ENCODE measurements around the gene LTBP2. TPM values are rescaled to one million over a fixed set of nuclear protein-coding genes. Genes with fewer than 3 reads are reported as not detected.

LTBP2 gene
- total and polyA plus RNA-seq, 2 of the 8 experiments (the other 6 are each of a cell fraction or from before 2014, with no cell fraction given): 0.48 to 0.89 TPM

GRCh38 chr14:74660167-74660566 is 48.1 kb upstream of the LTBP2 start:
- Histone ChIP-seq H3K4me2 (ENCODE audit: insufficient read depth in 1 of 2, low read depth in 2 of 2, low read length in 2 of 2) (no peak overlapping the region), H3K4me1 (replicated peaks in 1 of 4; ENCODE audit: control insufficient read depth in 3 of 4, insufficient read depth in 4 of 4, low read length in 3 of 4) (no peaks in the 10 kb centered on the region), H3K14ac (ENCODE audit: insufficient read length) (no peak overlapping the region), H3K23me2 (ENCODE audit: low read depth, low read length) (no peaks in the 10 kb centered on the region), H2BK15ac (ENCODE audit: low read length) (no peak overlapping the region), H2AK5ac (ENCODE audit: low read depth, low read length) (no peak overlapping the region), H3K9ac (replicated peaks in 1 of 4; ENCODE audit: extremely low read depth in 1 of 4, low read depth in 3 of 4, low read length in 3 of 4) (no peak overlapping the region), H4K91ac (replicated peaks; ENCODE audit: insufficient read length, low read length) (no peak overlapping the region), H3K56ac (replicated peaks; ENCODE audit: insufficient read length, low read depth, low read length) (no peak overlapping the region), H2BK20ac (ENCODE audit: low read length) (no peak overlapping the region), H2BK5ac (ENCODE audit: low read depth, low read length) (no peak overlapping the region), H3K18ac (ENCODE audit: extremely low read depth, low read length) (no peak overlapping the region), H2BK12ac (ENCODE audit: low read depth, low read length) (no peak overlapping the region), H3K9me3 (ENCODE audit: insufficient read depth in 2 of 2, low read depth in 1 of 2, low read length in 1 of 2) (no peaks in the 10 kb centered on the region), H4K5ac (ENCODE audit: insufficient read length, low read depth, low read length) (no peak overlapping the region), H3K27me3 (replicated peaks in 1 of 4; ENCODE audit: control insufficient read depth in 3 of 4, extremely low read depth in 1 of 4, insufficient read depth in 3 of 4, low read length in 3 of 4) (no peaks in the 10 kb centered on the region), H2BK120ac (replicated peaks; ENCODE audit: low read depth, low read length) (no peak overlapping the region), H2AFZ (ENCODE audit: low read length) (no peak overlapping the region), H4K20me1 (replicated peaks in 1 of 2; ENCODE audit: control insufficient read depth in 1 of 2, insufficient read depth in 2 of 2, low read length in 2 of 2) (peaks cover 0 to 3% of the 10 kb centered on the region in 2 experiments), H3K27ac (ENCODE audit: low read depth, low read length) (no peak overlapping the region), H3K4me3 (ENCODE audit: extremely low read depth in 1 of 4, insufficient read depth in 2 of 4, low read depth in 3 of 4, low read length in 4 of 4) (no peak overlapping the region), H3K79me2 (ENCODE audit: control insufficient read depth in 1 of 2, insufficient read depth in 2 of 2, low read length in 2 of 2) (no peaks in the 10 kb centered on the region), H3K79me1 (ENCODE audit: low read depth, low read length) (no peaks in the 10 kb centered on the region), H3K23ac (ENCODE audit: insufficient read length) (no peak overlapping the region), H3K36me3 (ENCODE audit: control insufficient read depth in 2 of 4, insufficient read depth in 4 of 4, low read length in 3 of 4) (peaks cover 7 to 35% (median 21%) of the 10 kb centered on the region in 4 experiments; a peak in 7 of 8 replicates), H3K4ac (replicated peaks; ENCODE audit: insufficient read length, low read depth, low read length) (no peak overlapping the region), H4K8ac (ENCODE audit: extremely low read depth, insufficient read depth, low read length) (no peak overlapping the region)
- 85% methylated on average over 3 of the region's 3 CpGs; no CpG with 5 or more reads in 1 of the 2 experiments for WGBS, 2 experiments (ENCODE audit: extremely low coverage in 1 of 2, insufficient coverage in 1 of 2, insufficient read length in 1 of 2, insufficient replicate concordance in 2 of 2, low coverage in 1 of 2, low lambda C conversion rate in 2 of 2, missing lambda C conversion rate in 1 of 2)
- DNase-seq (ENCODE audit: low read depth in 1 of 2, low spot score in 2 of 2) (no peak), FAIRE-seq (no peak)
- POLR2A ChIA-PET (ENCODE audit: partially characterized antibody): interaction anchor here (0.6 kb wide), 1 partner anchor 183 kb away, joined by 3 read pairs; no protein-coding TSS in a partner anchor
- CTCF ChIA-PET (ENCODE audit: partially characterized antibody): interaction anchor here (1.7 kb wide), 1 partner anchor 51 kb away, joined by 8 read pairs; no protein-coding TSS in a partner anchor
- no peak for TF ChIP-seq EZH2 (IDR thresholded peaks at IDR 0.05; ENCODE audit: low read depth, low read length, severe bottlenecking)
- TF ChIP-seq CHD1 (IDR thresholded peaks at IDR 0.05; ENCODE audit: low read depth, low read length): no peak
- no peak for TF ChIP-seq RXRA (IDR thresholded peaks at IDR 0.05; ENCODE audit: insufficient read depth, low read depth, low read length)
- TF ChIP-seq SIX5 (IDR thresholded peaks at IDR 0.05; ENCODE audit: low read depth, low read length): no peak
- TF ChIP-seq, protein P1, sequence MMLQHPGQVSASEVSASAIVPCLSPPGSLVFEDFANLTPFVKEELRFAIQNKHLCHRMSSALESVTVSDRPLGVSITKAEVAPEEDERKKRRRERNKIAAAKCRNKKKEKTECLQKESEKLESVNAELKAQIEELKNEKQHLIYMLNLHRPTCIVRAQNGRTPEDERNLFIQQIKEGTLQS (IDR thresholded peaks at IDR 0.05; ENCODE audit: insufficient read depth, low read depth, low read length): no peak
- TF ChIP-seq SIN3A (conservative IDR thresholded peaks at IDR 0.05 in 1 of 2, IDR thresholded peaks at IDR 0.05 in 1 of 2; ENCODE audit: low read depth in 1 of 2, low read length in 2 of 2): no peak
- no peak for TF ChIP-seq HDAC6 (IDR thresholded peaks at IDR 0.05; ENCODE audit: low read depth, low read length)
- no peak for TF ChIP-seq JUND (IDR thresholded peaks at IDR 0.05; ENCODE audit: low read length)
- TF ChIP-seq POLR2A (IDR thresholded peaks at IDR 0.05; ENCODE audit: control extremely low read depth in 1 of 2, low read depth in 2 of 2, low read length in 2 of 2): no peak
- TF ChIP-seq, protein P2, sequence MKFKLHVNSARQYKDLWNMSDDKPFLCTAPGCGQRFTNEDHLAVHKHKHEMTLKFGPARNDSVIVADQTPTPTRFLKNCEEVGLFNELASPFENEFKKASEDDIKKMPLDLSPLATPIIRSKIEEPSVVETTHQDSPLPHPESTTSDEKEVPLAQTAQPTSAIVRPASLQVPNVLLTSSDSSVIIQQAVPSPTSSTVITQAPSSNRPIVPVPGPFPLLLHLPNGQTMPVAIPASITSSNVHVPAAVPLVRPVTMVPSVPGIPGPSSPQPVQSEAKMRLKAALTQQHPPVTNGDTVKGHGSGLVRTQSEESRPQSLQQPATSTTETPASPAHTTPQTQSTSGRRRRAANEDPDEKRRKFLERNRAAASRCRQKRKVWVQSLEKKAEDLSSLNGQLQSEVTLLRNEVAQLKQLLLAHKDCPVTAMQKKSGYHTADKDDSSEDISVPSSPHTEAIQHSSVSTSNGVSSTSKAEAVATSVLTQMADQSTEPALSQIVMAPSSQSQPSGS (IDR thresholded peaks at IDR 0.05; ENCODE audit: low read length): no peak
- TF ChIP-seq RBBP5 (IDR thresholded peaks at IDR 0.05; ENCODE audit: borderline replicate concordance, low read depth, low read length): no peak
- TF ChIP-seq GABPA (IDR thresholded peaks at IDR 0.05; ENCODE audit: borderline replicate concordance, insufficient read depth, low read length): no peak

Measured in H1 (cell line).